IgD-negative memory B cell (primary cell): ENCODE results near the gene COLEC12. TPM values are rescaled to one million over a fixed set of nuclear protein-coding genes. Genes with fewer than 3 reads are reported as not detected.
"Not testable (repeated sequence)": the region's sequence is repeated elsewhere in the genome, so short reads cannot be mapped to it uniquely, and the experiment has no call there.

Experiments used
- H3K27ac Mint-ChIP-seq, 3 donors: one replicate each; pipeline ENCODE4 v1.8.0; 2020 to 2022; ENCODE audit warnings: mild to moderate bottlenecking in 3 of 3, mixed read lengths in 3 of 3, moderate library complexity in 1 of 3
- H3K27me3 Mint-ChIP-seq: one replicate; pipeline ENCODE4 v1.8.0; 2021; ENCODE audit warnings: mixed read lengths
- H3K36me3 Mint-ChIP-seq: one replicate; pipeline ENCODE4 v1.8.0; 2020; ENCODE audit warnings: mild to moderate bottlenecking, mixed read lengths
- H3K4me1 Mint-ChIP-seq, 3 donors: one replicate each; pipeline ENCODE4 v1.8.0; 2020 to 2022; ENCODE audit warnings: mixed read lengths in 3 of 3, mild to moderate bottlenecking in 1 of 3
- H3K4me3 Mint-ChIP-seq, 4 donors: one replicate each; pipeline ENCODE4 v1.8.0; 2020 to 2022; ENCODE audit warnings: mild to moderate bottlenecking in 4 of 4, mixed read lengths in 4 of 4, moderate library complexity in 3 of 4
- H3K9me3 Mint-ChIP-seq, 3 donors: one replicate each; pipeline ENCODE4 v1.8.0; 2020 to 2021; ENCODE audit warnings: mixed read lengths in 3 of 3, mild to moderate bottlenecking in 1 of 3
- polyA plus RNA-seq: library from polyadenylated mRNA; unstranded; fragments of 300-500 nt; fragmentation: Illumina TruSeq; gene quantifications from one replicate; pipeline ENCODE4 v1.2.3, GENCODE V29; 2021

Gene COLEC12
- polyA plus RNA-seq, 1 donor from 2014 or later = not detected

DNA sequence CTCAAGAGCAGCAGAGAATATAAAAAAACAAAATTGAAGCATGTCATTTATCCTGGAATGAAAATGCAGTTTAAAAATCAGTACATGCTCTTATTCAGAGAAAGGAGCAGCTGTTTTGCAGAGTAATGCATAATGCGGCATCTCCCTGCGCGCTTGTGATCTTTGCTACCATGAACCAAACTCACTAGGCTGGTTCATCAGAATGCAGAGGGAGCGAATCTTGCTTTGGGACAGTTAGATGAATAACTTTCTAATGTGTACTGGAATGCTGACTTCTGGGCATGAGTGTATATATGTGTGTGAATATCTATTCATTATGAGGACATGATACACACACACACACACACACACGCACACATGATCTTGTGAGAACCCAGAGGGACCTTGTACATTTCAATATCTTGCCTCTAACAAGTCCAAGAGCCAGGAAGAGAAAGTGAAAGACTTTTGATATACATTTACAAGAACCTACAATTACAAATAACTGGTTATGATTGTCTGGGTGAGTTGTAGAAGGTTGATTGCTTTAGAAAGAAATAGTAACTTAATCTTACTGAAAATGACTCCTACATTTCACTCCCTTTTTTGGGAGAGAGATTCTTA is 178.5 kb downstream of the COLEC12 start:
- no peak overlapping the region for H3K27ac Mint-ChIP-seq
- H3K27me3 Mint-ChIP-seq = peaks cover 10% of the 10 kb centered on the region
- H3K9me3 Mint-ChIP-seq = no peaks in the 10 kb centered on the region
- no peak overlapping the region for H3K4me3 Mint-ChIP-seq
- no peaks in the 10 kb centered on the region for H3K4me1 Mint-ChIP-seq
- H3K36me3 Mint-ChIP-seq = no peaks in the 10 kb centered on the region

DNA sequence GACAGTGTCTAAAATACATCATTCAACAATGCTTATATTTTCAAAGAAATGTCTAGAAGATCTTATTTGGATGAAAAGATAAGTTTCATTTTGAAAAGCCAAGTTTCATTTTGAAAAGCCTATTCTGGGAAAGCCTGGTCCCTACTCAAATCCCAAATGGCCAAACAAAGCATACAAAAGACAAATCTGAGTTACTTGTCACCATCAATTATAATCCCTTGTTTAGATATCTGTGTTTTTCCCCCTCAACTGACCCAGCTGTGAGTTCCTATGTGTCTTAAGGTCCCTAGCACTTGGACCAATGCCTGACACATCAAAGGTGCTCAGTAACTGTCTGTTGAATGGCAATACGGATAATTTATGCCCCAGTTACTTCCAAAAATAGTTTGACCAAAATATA is 180.3 kb downstream of the COLEC12 start:
- Mint-ChIP-seq H3K36me3 (no peaks in the 10 kb centered on the region), H3K27ac (no peak overlapping the region), H3K9me3 (no peaks in the 10 kb centered on the region), H3K4me3 (no peak overlapping the region), H3K27me3 (peaks cover 10% of the 10 kb centered on the region), H3K4me1 (no peaks in the 10 kb centered on the region)

- Mint-ChIP-seq H3K27ac (no peak overlapping the region), H3K9me3 (no peaks in the 10 kb centered on the region), H3K4me1 (no peaks in the 10 kb centered on the region), H3K36me3 (no peaks in the 10 kb centered on the region), H3K27me3 (peaks cover 10% of the 10 kb centered on the region), H3K4me3 (no peak overlapping the region)
Measured at GRCh38 chr18:319720-320119, 180.8 kb downstream of the COLEC12 start.

GRCh38 chr18:318791-319291 is 181.7 kb downstream of the COLEC12 start:
- H3K4me3 Mint-ChIP-seq = no peak overlapping the region
- H3K4me1 Mint-ChIP-seq = no peaks in the 10 kb centered on the region
- no peaks in the 10 kb centered on the region for H3K36me3 Mint-ChIP-seq
- no peaks in the 10 kb centered on the region for H3K9me3 Mint-ChIP-seq
- H3K27me3 Mint-ChIP-seq = peaks cover 10% of the 10 kb centered on the region
- no peak overlapping the region for H3K27ac Mint-ChIP-seq

DNA sequence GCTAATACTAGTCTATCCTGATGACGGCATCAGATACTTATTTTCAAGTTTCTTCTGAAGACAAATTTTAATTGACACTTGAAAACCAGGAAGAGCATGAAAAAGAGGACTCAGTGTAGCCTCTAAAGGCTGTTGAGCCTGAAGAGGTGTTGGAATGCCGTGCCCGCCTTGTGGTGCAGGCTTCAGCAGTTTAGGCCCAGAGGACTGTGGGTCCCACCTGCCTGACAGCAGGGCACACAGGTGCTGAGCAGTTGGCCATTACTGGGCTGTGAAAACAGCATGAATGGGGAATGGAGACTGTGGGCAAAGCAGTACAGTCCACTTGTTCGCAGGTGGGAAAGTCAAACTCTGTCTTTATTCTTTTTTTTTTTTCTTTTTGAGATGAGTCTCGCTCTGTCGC is 182.9 kb downstream of the COLEC12 start:
- no peak overlapping the region for H3K27ac Mint-ChIP-seq
- peaks cover 6% of the 10 kb centered on the region for H3K27me3 Mint-ChIP-seq
- no peak overlapping the region for H3K4me3 Mint-ChIP-seq
- H3K4me1 Mint-ChIP-seq = no peaks in the 10 kb centered on the region
- no peaks in the 10 kb centered on the region for H3K9me3 Mint-ChIP-seq
- no peaks in the 10 kb centered on the region for H3K36me3 Mint-ChIP-seq

DNA sequence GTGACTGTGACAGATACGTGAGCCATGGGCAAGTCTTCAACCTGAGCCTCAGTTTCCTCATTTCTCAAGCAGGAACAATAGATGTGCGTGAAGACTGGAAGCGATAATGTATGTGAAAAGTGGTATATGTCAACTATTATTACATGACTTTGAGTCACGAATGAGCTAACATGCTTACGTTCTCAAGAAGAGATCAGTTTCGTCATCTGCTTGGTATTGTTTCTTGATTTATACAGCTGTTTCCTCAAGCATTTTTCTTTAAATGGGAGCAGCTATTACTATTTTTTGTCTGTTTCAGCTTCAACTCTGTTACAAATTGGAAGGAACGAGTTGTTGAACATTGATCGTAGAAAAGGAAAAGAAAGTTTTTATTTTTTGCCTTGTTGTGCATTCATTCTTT is 184.1 kb downstream of the COLEC12 start:
- Mint-ChIP-seq H3K4me1 (no peaks in the 10 kb centered on the region), H3K36me3 (no peaks in the 10 kb centered on the region), H3K4me3 (no peak overlapping the region), H3K9me3 (no peaks in the 10 kb centered on the region), H3K27ac (no peak overlapping the region), H3K27me3 (peaks cover under 1% of the 10 kb centered on the region)

DNA sequence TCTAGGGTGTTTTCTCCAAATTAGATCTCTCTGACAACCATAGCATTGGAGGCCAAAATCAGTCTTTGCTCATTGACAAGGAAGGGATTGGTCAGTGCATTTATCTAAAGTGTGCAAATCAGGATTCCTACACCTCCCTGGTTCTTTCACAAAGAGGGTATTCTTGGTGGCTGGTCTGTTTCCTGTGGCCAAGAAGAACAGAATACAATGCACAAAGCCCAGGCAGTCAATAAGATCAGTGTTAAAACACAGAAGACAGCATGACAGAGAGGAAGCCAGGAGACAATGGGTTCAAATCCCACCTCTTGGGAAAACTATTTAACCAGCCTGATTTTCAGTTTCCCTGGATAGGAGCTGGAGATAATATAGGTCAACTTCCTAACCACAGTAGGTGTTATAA is 186.6 kb downstream of the COLEC12 start:
- Mint-ChIP-seq H3K27ac (no peak overlapping the region), H3K36me3 (no peaks in the 10 kb centered on the region), H3K4me1 (no peaks in the 10 kb centered on the region), H3K9me3 (no peaks in the 10 kb centered on the region), H3K27me3 (peaks cover 2% of the 10 kb centered on the region), H3K4me3 (no peak overlapping the region)

- Mint-ChIP-seq H3K4me3 (no peak overlapping the region), H3K27ac (no peak overlapping the region), H3K4me1 (no peaks in the 10 kb centered on the region), H3K27me3 (peaks cover 10% of the 10 kb centered on the region), H3K9me3 (no peaks in the 10 kb centered on the region), H3K36me3 (no peaks in the 10 kb centered on the region)
Measured at GRCh38 chr18:312415-312814, 188.1 kb downstream of the COLEC12 start.

DNA sequence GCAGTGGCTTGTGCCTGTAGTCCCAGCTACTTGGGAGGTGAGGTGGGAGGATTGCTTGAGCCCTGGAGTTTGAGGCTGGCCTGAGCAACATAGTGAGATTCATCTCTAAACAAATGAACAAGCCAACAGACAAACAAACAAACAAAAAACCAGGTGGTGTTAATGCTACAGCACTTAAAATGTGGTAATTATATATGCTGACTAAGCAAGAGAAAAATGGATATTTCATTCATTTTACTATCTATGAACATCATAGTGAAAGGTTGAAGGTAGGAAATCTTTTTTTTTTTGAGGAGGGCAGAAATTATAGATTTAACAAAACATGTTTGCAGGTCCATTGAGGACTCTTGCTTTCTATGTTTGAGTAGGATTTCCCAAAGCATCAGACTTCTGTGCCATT is 190.5 kb downstream of the COLEC12 start:
- H3K27me3 Mint-ChIP-seq = peaks cover 13% of the 10 kb centered on the region
- no peaks in the 10 kb centered on the region for H3K4me1 Mint-ChIP-seq
- H3K27ac Mint-ChIP-seq = no peak overlapping the region
- no peaks in the 10 kb centered on the region for H3K36me3 Mint-ChIP-seq
- no peak overlapping the region for H3K4me3 Mint-ChIP-seq
- H3K9me3 Mint-ChIP-seq = no peaks in the 10 kb centered on the region

GRCh38 chr18:308086-308485 is 192.4 kb downstream of the COLEC12 start:
- not testable (repeated sequence) for H3K4me3 Mint-ChIP-seq, H3K4me1 Mint-ChIP-seq, H3K9me3 Mint-ChIP-seq, H3K36me3 Mint-ChIP-seq, H3K27ac Mint-ChIP-seq
- H3K27me3 Mint-ChIP-seq = peaks cover 15% of the 10 kb centered on the region

DNA sequence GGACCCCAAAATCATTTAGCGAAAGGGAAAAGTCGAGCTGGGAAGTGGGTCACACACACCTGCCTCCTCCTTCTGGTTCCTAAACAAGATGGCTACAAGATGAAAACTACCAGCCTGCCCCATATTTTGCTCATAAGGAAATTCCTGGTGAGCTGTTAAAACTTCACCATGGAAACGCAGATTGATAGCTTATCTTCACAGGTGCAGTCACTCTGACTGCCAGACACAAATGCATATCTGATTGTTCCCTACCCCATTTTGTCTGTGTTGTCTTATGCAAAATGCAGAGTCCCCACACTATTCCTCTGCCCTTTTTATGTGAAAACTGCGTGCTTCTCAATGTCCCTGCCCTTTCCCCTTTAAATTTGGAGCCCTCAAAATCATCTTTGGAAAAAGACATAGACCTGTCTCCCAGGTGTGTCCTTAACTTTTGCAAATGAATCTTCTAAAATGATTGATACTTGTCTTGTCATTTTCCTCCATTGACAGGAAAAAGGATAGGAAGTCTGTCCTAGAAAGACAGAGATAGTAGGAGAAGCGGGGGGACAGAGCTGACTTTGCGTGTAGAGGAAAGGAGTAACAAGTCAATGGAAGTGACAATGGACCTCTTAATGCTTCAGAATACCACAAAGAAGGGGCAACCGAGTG is 193.8 kb downstream of the COLEC12 start:
- no peaks in the 10 kb centered on the region for H3K36me3 Mint-ChIP-seq
- peaks cover 15% of the 10 kb centered on the region for H3K27me3 Mint-ChIP-seq
- H3K9me3 Mint-ChIP-seq = no peaks in the 10 kb centered on the region
- H3K27ac Mint-ChIP-seq = no peak overlapping the region
- no peaks in the 10 kb centered on the region for H3K4me1 Mint-ChIP-seq
- no peak overlapping the region for H3K4me3 Mint-ChIP-seq

GRCh38 chr18:305003-305501 is 195.4 kb downstream of the COLEC12 start:
- Mint-ChIP-seq H3K36me3 (no peaks in the 10 kb centered on the region), H3K27ac (no peak overlapping the region), H3K9me3 (peaks cover 0 to 3% (median 3%) of the 10 kb centered on the region in 3 donors), H3K27me3 (peaks cover 13% of the 10 kb centered on the region), H3K4me1 (no peaks in the 10 kb centered on the region), H3K4me3 (no peak overlapping the region)

DNA sequence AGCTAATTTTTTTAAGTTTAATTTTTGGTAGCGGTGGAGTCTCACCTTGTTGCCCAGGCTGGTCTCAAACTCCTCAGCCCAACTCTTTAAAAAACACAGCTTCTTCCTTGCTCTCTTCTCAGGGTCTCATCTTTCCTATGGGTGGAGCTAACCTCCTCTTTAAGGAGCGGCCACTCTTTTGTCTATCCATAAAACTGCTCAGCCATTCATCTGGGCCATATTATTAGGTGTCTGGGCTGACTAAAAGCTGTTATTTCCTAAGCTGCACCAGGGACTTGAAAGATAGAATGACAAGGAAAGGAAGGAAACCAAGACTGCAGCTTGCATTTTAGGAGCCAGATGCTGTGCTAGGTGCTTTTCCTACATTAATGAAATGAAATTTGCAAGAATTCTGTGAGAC is 196.9 kb downstream of the COLEC12 start:
- H3K27me3 Mint-ChIP-seq = peaks cover 11% of the 10 kb centered on the region
- peaks cover 0 to 3% (median 3%) of the 10 kb centered on the region in 3 donors for H3K9me3 Mint-ChIP-seq
- H3K4me1 Mint-ChIP-seq = no peaks in the 10 kb centered on the region
- no peak overlapping the region for H3K4me3 Mint-ChIP-seq
- no peak overlapping the region for H3K27ac Mint-ChIP-seq
- H3K36me3 Mint-ChIP-seq = no peaks in the 10 kb centered on the region

GRCh38 chr18:303011-303410 is 197.5 kb downstream of the COLEC12 start:
- no peaks in the 10 kb centered on the region for H3K36me3 Mint-ChIP-seq
- peaks cover 0 to 3% (median 3%) of the 10 kb centered on the region in 3 donors for H3K9me3 Mint-ChIP-seq
- H3K4me1 Mint-ChIP-seq = no peaks in the 10 kb centered on the region
- H3K4me3 Mint-ChIP-seq = no peak overlapping the region
- H3K27ac Mint-ChIP-seq = no peak overlapping the region
- H3K27me3 Mint-ChIP-seq = peaks cover 7% of the 10 kb centered on the region

- no peaks in the 10 kb centered on the region for H3K36me3 Mint-ChIP-seq
- no peak overlapping the region for H3K4me3 Mint-ChIP-seq
- no peaks in the 10 kb centered on the region for H3K4me1 Mint-ChIP-seq
- peaks cover 0 to 3% (median 3%) of the 10 kb centered on the region in 3 donors for H3K9me3 Mint-ChIP-seq
- peaks cover 5% of the 10 kb centered on the region for H3K27me3 Mint-ChIP-seq
- no peak overlapping the region for H3K27ac Mint-ChIP-seq
Measured at GRCh38 chr18:302097-302496, 198.4 kb downstream of the COLEC12 start.

- H3K4me1 Mint-ChIP-seq = no peaks in the 10 kb centered on the region
- H3K4me3 Mint-ChIP-seq = no peak overlapping the region
- H3K36me3 Mint-ChIP-seq = no peaks in the 10 kb centered on the region
- H3K27ac Mint-ChIP-seq = no peak overlapping the region
- peaks cover 0 to 12% (median 3%) of the 10 kb centered on the region in 3 donors for H3K9me3 Mint-ChIP-seq
- no peaks in the 10 kb centered on the region for H3K27me3 Mint-ChIP-seq
Measured at GRCh38 chr18:297936-298335, 202.6 kb downstream of the COLEC12 start.
